Keratinocyte (primary cell): ENCODE data around the gene KIFC3. TPM values are rescaled to one million over a fixed set of nuclear protein-coding genes. Genes with fewer than 3 reads are reported as not detected.

Experiments
- DNase-seq: peaks from one replicate; pipeline ENCODE4 v3.0.0-alpha.2; 2011; ENCODE audit warnings: low read depth, missing footprints, low spot score
- FAIRE-seq: peaks from 2 replicates; lab custom pipeline; 2011; peaks lifted over from hg19 to GRCh38; lab: Jason Lieb, UNC
- H2AFZ ChIP-seq: 2 replicates; pipeline ENCODE4 v1.6.0; 2012; ENCODE audit warnings: low read length, control low read depth, inconsistent platforms; ENCODE audit not compliant: control insufficient read depth
- H3K27ac ChIP-seq: 2 replicates; pipeline ENCODE4 v1.5.1; 2011; ENCODE audit warnings: low read length; ENCODE audit not compliant: control insufficient read depth, insufficient read depth
- H3K27me3 ChIP-seq: 3 replicates; pipeline ENCODE4 v1.6.0; 2011; ENCODE audit warnings: low read length; ENCODE audit not compliant: control insufficient read depth, insufficient read depth; ENCODE audit errors: extremely low read depth
- H3K36me3 ChIP-seq, 2 experiments: 2 replicates in 1 of 2; 3 replicates in 1 of 2; pipeline ENCODE4 v1.5.1; 2011; ENCODE audit warnings: low read length in 2 of 2, mild to moderate bottlenecking in 1 of 2; ENCODE audit not compliant: control insufficient read depth in 2 of 2, insufficient read depth in 2 of 2; ENCODE audit errors: extremely low read depth in 1 of 2
- H3K4me1 ChIP-seq: 3 replicates; pipeline ENCODE4 v1.5.1; 2011; ENCODE audit warnings: low read length; ENCODE audit not compliant: control insufficient read depth, insufficient read depth; ENCODE audit errors: extremely low read depth
- H3K4me2 ChIP-seq: 3 replicates; pipeline ENCODE4 v1.6.0; 2011; ENCODE audit warnings: low read depth, low read length; ENCODE audit not compliant: control insufficient read depth, insufficient read depth; ENCODE audit errors: extremely low read depth
- H3K4me3 ChIP-seq, 3 experiments: fragments of 200-600 bp in 1 of 3; sonication (generic) in 1 of 3; 2 replicates in 2 of 3; 3 replicates in 1 of 3; pipeline ENCODE4 v1.5.1; 2011 to 2016; ENCODE audit warnings: low read length in 3 of 3, mild to moderate bottlenecking in 3 of 3, control low read depth in 2 of 3, inconsistent platforms in 1 of 3, low read depth in 1 of 3, mixed read lengths in 1 of 3, mixed run types in 1 of 3, moderate library complexity in 1 of 3; ENCODE audit not compliant: control insufficient read depth in 2 of 3, insufficient read depth in 2 of 3; ENCODE audit errors: extremely low read depth in 1 of 3
- H3K79me2 ChIP-seq: 2 replicates; pipeline ENCODE4 v1.6.0; 2012; ENCODE audit warnings: low read length; ENCODE audit not compliant: control insufficient read depth, insufficient read depth
- H3K9ac ChIP-seq: 3 replicates; pipeline ENCODE4 v1.6.0; 2011; ENCODE audit warnings: low read length; ENCODE audit not compliant: control insufficient read depth, insufficient read depth; ENCODE audit errors: extremely low read depth
- H3K9me1 ChIP-seq: 3 replicates; pipeline ENCODE4 v1.6.0; 2011; ENCODE audit warnings: low read length; ENCODE audit not compliant: control insufficient read depth, insufficient read depth; ENCODE audit errors: extremely low read depth
- H3K9me3 ChIP-seq: 2 replicates; pipeline ENCODE4 v1.5.1; 2012; ENCODE audit warnings: low read depth, low read length; ENCODE audit not compliant: control insufficient read depth
- H4K20me1 ChIP-seq: 3 replicates; pipeline ENCODE4 v1.6.0; 2011; ENCODE audit warnings: low read length; ENCODE audit not compliant: control insufficient read depth, insufficient read depth; ENCODE audit errors: extremely low read depth
- EZH2 ChIP-seq: IDR thresholded peaks from one replicate; pipeline ENCODE4 v1.6.1; 2012; ENCODE audit warnings: inconsistent platforms, mild to moderate bottlenecking, low read length, moderate library complexity
- dilution Hi-C: fragments of 300-500 bp; cut with MboI; formaldehyde crosslinking; loops from one replicate; pipeline ENCODE4 v1.7.0; 2020; ENCODE audit warnings: low sequenced_read_pairs; ENCODE audit not compliant: extremely low pct_ligation_motif_present
- polyA plus RNA-seq, 5 experiments: library from polyadenylated mRNA; depleted of rRNA in 3 of 5; stranded (reverse) in 3 of 5; stranded (forward) in 1 of 5; unstranded in 1 of 5; fragments of >200 nt; gene quantifications; 1 replicate in 1 of 5; 2 replicates in 3 of 5; 3 replicates in 1 of 5; pipeline versions ENCODE4 v1.2.1 to v1.2.3, GENCODE V29; 2011 to 2012; ENCODE audit warnings: missing spikeins in 2 of 5, low read depth in 1 of 5, low replicate concordance in 1 of 5
- TF ChIP-seq, protein P1 (sequence below), 3 experiments: IDR thresholded peaks in 1 of 3; conservative IDR thresholded peaks in 1 of 3; optimal IDR thresholded peaks in 1 of 3; 2 replicates in 2 of 3; 3 replicates in 1 of 3; pipeline versions ENCODE3 to v1.5.1; 2011; ENCODE audit warnings: low read length in 3 of 3, mild to moderate bottlenecking in 3 of 3, moderate library complexity in 2 of 3, control low read depth in 1 of 3, inconsistent platforms in 1 of 3; ENCODE audit not compliant: insufficient read depth in 2 of 3; ENCODE audit errors: extremely low read depth in 1 of 3

Gene KIFC3
- polyA plus RNA-seq, 1 donor (not counting 4 experiments of a cell fraction or from before 2014, with no cell fraction given) = 22.7 TPM

DNA sequence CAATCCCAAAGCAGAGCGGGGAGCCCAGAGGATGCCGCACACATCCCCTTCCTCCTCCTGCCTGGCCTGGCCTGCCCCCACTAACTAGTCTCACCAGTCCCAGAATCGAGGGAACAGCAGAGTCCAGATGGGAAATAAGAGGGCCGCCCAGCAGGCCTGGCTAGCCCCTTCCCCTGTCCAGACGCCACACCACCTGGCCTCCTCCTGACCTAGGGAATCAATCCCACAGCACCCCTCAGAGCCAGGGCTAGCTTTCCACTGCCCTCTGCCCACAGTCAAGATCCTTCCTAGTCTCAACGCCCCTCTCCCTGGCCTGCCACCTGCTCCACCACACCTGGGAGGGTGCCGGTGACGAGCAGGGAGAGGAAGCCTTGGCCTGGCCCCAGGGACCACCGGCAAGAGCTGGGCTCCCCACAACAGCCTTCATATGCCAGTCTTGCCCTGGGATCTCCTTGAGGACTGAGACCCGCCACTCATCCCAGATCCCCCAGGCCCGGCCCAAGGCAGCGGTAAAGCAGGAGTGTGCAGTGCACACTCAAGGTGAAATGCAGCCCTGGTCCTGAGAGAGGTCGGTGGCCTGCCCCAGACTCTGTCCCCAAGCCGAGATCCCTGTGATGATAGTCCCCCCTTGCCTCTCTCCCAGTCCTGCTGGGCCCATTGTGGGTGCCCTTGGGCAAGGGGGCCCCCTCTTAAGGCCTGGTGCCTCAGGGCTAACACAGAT is 38.8 kb downstream of the KIFC3 start:
- H3K27ac ChIP-seq = peak overlapping the region; percentile 48
- no peaks in the 10 kb centered on the region for H3K27me3 ChIP-seq
- no peaks in the 10 kb centered on the region for H3K79me2 ChIP-seq
- no peak for FAIRE-seq
- H3K9ac ChIP-seq = peak overlapping the region; percentile 19
- H3K9me3 ChIP-seq = no peaks in the 10 kb centered on the region
- TF ChIP-seq, protein P1, sequence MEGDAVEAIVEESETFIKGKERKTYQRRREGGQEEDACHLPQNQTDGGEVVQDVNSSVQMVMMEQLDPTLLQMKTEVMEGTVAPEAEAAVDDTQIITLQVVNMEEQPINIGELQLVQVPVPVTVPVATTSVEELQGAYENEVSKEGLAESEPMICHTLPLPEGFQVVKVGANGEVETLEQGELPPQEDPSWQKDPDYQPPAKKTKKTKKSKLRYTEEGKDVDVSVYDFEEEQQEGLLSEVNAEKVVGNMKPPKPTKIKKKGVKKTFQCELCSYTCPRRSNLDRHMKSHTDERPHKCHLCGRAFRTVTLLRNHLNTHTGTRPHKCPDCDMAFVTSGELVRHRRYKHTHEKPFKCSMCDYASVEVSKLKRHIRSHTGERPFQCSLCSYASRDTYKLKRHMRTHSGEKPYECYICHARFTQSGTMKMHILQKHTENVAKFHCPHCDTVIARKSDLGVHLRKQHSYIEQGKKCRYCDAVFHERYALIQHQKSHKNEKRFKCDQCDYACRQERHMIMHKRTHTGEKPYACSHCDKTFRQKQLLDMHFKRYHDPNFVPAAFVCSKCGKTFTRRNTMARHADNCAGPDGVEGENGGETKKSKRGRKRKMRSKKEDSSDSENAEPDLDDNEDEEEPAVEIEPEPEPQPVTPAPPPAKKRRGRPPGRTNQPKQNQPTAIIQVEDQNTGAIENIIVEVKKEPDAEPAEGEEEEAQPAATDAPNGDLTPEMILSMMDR (optimal IDR thresholded peaks at IDR 0.05 in 1 of 3, IDR thresholded peaks at IDR 0.05 in 1 of 3, conservative IDR thresholded peaks at IDR 0.05 in 1 of 3; ENCODE audit: extremely low read depth in 1 of 3, insufficient read depth in 2 of 3, low read length in 3 of 3) = no peak
- TF ChIP-seq EZH2 = no peak
- H3K4me3 ChIP-seq = no peak overlapping the region
- DNase-seq = no peak
- no peak overlapping the region for H2AFZ ChIP-seq
- H3K4me2 ChIP-seq = no peak overlapping the region
- no peaks in the 10 kb centered on the region for H3K9me1 ChIP-seq
- dilution Hi-C loops = no loop called here
- peaks cover 21% of the 10 kb centered on the region for H3K4me1 ChIP-seq
- H4K20me1 ChIP-seq = no peaks in the 10 kb centered on the region
- H3K36me3 ChIP-seq = peaks cover 19 to 51% of the 10 kb centered on the region in 2 experiments

DNA sequence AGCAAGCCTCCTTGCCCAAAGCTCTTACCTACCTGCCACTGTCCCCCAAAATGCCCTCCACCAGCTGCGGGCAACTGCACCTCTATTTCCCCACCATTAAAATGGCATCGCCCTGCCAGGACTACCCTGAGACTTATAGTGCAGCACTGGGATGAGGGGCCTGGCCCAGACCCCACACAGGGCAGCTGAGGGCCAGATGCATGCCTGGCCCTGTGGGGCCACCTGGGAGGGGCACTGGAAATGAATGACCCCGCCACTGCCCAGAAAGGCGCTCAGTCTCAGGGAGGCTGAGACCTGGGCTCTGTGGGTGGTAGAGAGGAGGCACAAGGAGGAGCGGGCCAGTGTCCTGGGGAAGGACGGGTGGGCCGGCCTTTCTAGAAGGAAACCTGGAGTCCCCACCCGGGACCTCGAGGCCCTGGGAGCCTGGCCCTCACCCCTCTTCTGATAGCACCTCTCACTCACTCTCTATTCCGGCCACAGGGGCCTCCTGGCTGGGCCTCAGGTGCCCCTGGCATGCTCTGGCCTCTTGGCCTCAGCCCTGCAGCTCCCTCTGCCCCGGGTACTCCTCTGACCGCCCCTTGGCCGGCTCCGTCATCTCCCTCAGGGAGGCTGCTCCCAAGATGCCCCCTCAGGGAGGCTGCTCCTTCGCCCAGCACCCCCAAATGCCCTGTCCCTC is 39.8 kb downstream of the KIFC3 start:
- no peak for FAIRE-seq
- no peaks in the 10 kb centered on the region for H3K27me3 ChIP-seq
- peaks cover 21% of the 10 kb centered on the region for H3K4me1 ChIP-seq
- H3K79me2 ChIP-seq = no peaks in the 10 kb centered on the region
- H3K27ac ChIP-seq = no peak overlapping the region
- no peaks in the 10 kb centered on the region for H3K9me1 ChIP-seq
- peaks cover under 1% of the 10 kb centered on the region for H4K20me1 ChIP-seq
- no peak overlapping the region for H3K4me2 ChIP-seq
- H2AFZ ChIP-seq = no peak overlapping the region
- no peak for DNase-seq
- H3K9me3 ChIP-seq = no peaks in the 10 kb centered on the region
- H3K4me3 ChIP-seq = no peak overlapping the region
- TF ChIP-seq, protein P1 (optimal IDR thresholded peaks at IDR 0.05 in 1 of 3, IDR thresholded peaks at IDR 0.05 in 1 of 3, conservative IDR thresholded peaks at IDR 0.05 in 1 of 3; ENCODE audit: extremely low read depth in 1 of 3, insufficient read depth in 2 of 3, low read length in 3 of 3) = no peak
- no peak for TF ChIP-seq EZH2
- dilution Hi-C loops = no loop called here
- no peak overlapping the region for H3K9ac ChIP-seq
- peaks cover 20 to 50% of the 10 kb centered on the region in 2 experiments for H3K36me3 ChIP-seq
